ENCODE data around the gene IL17RC.
"Not testable (repeated sequence)": the region's sequence is repeated elsewhere in the genome, so short reads cannot be mapped to it uniquely, and the experiment has no call there.

The IL17RC gene

GRCh38 chr3:9916734-9917680 lies at the start of gene IL17RC:
Gene IL17RC (plus strand): TSS chr3:9917098. CDS start chr3:9917316, 218 bp downstream.
- peak within 1 kb of the TSS; percentile 55 for H3K9ac ChIP-seq (ENCODE audit: low read depth, low read length)
- peaks cover 4% of the 10 kb centered on the region for H3K27me3 ChIP-seq (ENCODE audit: control insufficient read depth, insufficient read depth, low read length)
- no peaks in the 10 kb centered on the region for H3K36me3 ChIP-seq (ENCODE audit: control insufficient read depth, insufficient read depth, low read length)
- no peaks in the 10 kb centered on the region for H3K9me3 ChIP-seq (ENCODE audit: control insufficient read depth, insufficient read depth, low read length)
- peak within 1 kb of the TSS; percentile 66 for H3K4me3 ChIP-seq (ENCODE audit: low read depth, low read length)
- no peaks in the 10 kb centered on the region for H3K4me1 ChIP-seq (ENCODE audit: control insufficient read depth, insufficient read depth, low read length)

- H3K9ac ChIP-seq (ENCODE audit: low read depth, low read length): no peak overlapping the region
- H3K4me1 ChIP-seq (ENCODE audit: control insufficient read depth, insufficient read depth, low read length): no peaks in the 10 kb centered on the region
- no peak overlapping the region for H3K4me3 ChIP-seq (ENCODE audit: low read depth, low read length)
- no peaks in the 10 kb centered on the region for H3K27me3 ChIP-seq (ENCODE audit: control insufficient read depth, insufficient read depth, low read length)
- H3K9me3 ChIP-seq (ENCODE audit: control insufficient read depth, insufficient read depth, low read length): no peaks in the 10 kb centered on the region
- H3K36me3 ChIP-seq (ENCODE audit: control insufficient read depth, insufficient read depth, low read length): no peaks in the 10 kb centered on the region
These were observed 49.8 kb upstream of the IL17RC start for GRCh38 chr3:9867106-9867505.

- Histone ChIP-seq H3K4me3 (ENCODE audit: low read depth, low read length) (no peak overlapping the region), H3K36me3 (ENCODE audit: control insufficient read depth, insufficient read depth, low read length) (no peaks in the 10 kb centered on the region), H3K9ac (ENCODE audit: low read depth, low read length) (no peak overlapping the region), H3K9me3 (ENCODE audit: control insufficient read depth, insufficient read depth, low read length) (no peaks in the 10 kb centered on the region), H3K27me3 (ENCODE audit: control insufficient read depth, insufficient read depth, low read length) (no peaks in the 10 kb centered on the region), H3K4me1 (ENCODE audit: control insufficient read depth, insufficient read depth, low read length) (no peaks in the 10 kb centered on the region)
These were observed 46.9 kb upstream of the IL17RC start for GRCh38 chr3:9869955-9870354.

- no peaks in the 10 kb centered on the region for H3K36me3 ChIP-seq (ENCODE audit: control insufficient read depth, insufficient read depth, low read length)
- H3K27me3 ChIP-seq (ENCODE audit: control insufficient read depth, insufficient read depth, low read length): no peaks in the 10 kb centered on the region
- H3K9ac ChIP-seq (ENCODE audit: low read depth, low read length): no peak overlapping the region
- H3K9me3 ChIP-seq (ENCODE audit: control insufficient read depth, insufficient read depth, low read length): no peaks in the 10 kb centered on the region
- no peaks in the 10 kb centered on the region for H3K4me1 ChIP-seq (ENCODE audit: control insufficient read depth, insufficient read depth, low read length)
- H3K4me3 ChIP-seq (ENCODE audit: low read depth, low read length): no peak overlapping the region
These were observed 45.9 kb upstream of the IL17RC start for GRCh38 chr3:9870978-9871377.

- not testable (repeated sequence) for H3K9me3 ChIP-seq (ENCODE audit: control insufficient read depth, insufficient read depth, low read length); H3K36me3 ChIP-seq (ENCODE audit: control insufficient read depth, insufficient read depth, low read length); H3K9ac ChIP-seq (ENCODE audit: low read depth, low read length); H3K4me3 ChIP-seq (ENCODE audit: low read depth, low read length); H3K4me1 ChIP-seq (ENCODE audit: control insufficient read depth, insufficient read depth, low read length); H3K27me3 ChIP-seq (ENCODE audit: control insufficient read depth, insufficient read depth, low read length)
These were observed 44.8 kb upstream of the IL17RC start for GRCh38 chr3:9872067-9872466.

GRCh38 chr3:9875448-9875847 lies 41.5 kb upstream of the IL17RC start:
- no peaks in the 10 kb centered on the region for H3K9me3 ChIP-seq (ENCODE audit: control insufficient read depth, insufficient read depth, low read length)
- no peak overlapping the region for H3K4me3 ChIP-seq (ENCODE audit: low read depth, low read length)
- no peaks in the 10 kb centered on the region for H3K36me3 ChIP-seq (ENCODE audit: control insufficient read depth, insufficient read depth, low read length)
- H3K4me1 ChIP-seq (ENCODE audit: control insufficient read depth, insufficient read depth, low read length): no peaks in the 10 kb centered on the region
- H3K9ac ChIP-seq (ENCODE audit: low read depth, low read length): no peak overlapping the region
- no peaks in the 10 kb centered on the region for H3K27me3 ChIP-seq (ENCODE audit: control insufficient read depth, insufficient read depth, low read length)

- H3K9me3 ChIP-seq (ENCODE audit: control insufficient read depth, insufficient read depth, low read length); H3K27me3 ChIP-seq (ENCODE audit: control insufficient read depth, insufficient read depth, low read length); H3K4me3 ChIP-seq (ENCODE audit: low read depth, low read length); H3K36me3 ChIP-seq (ENCODE audit: control insufficient read depth, insufficient read depth, low read length); H3K9ac ChIP-seq (ENCODE audit: low read depth, low read length); H3K4me1 ChIP-seq (ENCODE audit: control insufficient read depth, insufficient read depth, low read length): not testable (repeated sequence)
These were observed 40.6 kb upstream of the IL17RC start for GRCh38 chr3:9876255-9876654.

- Histone ChIP-seq H3K9ac (ENCODE audit: low read depth, low read length) (no peak overlapping the region), H3K36me3 (ENCODE audit: control insufficient read depth, insufficient read depth, low read length) (no peaks in the 10 kb centered on the region), H3K9me3 (ENCODE audit: control insufficient read depth, insufficient read depth, low read length) (no peaks in the 10 kb centered on the region), H3K4me3 (ENCODE audit: low read depth, low read length) (no peak overlapping the region), H3K27me3 (ENCODE audit: control insufficient read depth, insufficient read depth, low read length) (no peaks in the 10 kb centered on the region), H3K4me1 (ENCODE audit: control insufficient read depth, insufficient read depth, low read length) (no peaks in the 10 kb centered on the region)
These were observed 39.9 kb upstream of the IL17RC start for GRCh38 chr3:9876991-9877390.

GRCh38 chr3:9878700-9879099 lies 38.2 kb upstream of the IL17RC start:
- Histone ChIP-seq H3K36me3 (ENCODE audit: control insufficient read depth, insufficient read depth, low read length) (no peaks in the 10 kb centered on the region), H3K9ac (ENCODE audit: low read depth, low read length) (no peak overlapping the region), H3K4me3 (ENCODE audit: low read depth, low read length) (no peak overlapping the region), H3K9me3 (ENCODE audit: control insufficient read depth, insufficient read depth, low read length) (no peaks in the 10 kb centered on the region), H3K27me3 (ENCODE audit: control insufficient read depth, insufficient read depth, low read length) (no peaks in the 10 kb centered on the region), H3K4me1 (ENCODE audit: control insufficient read depth, insufficient read depth, low read length) (no peaks in the 10 kb centered on the region)

GRCh38 chr3:9879830-9880549 lies 36.9 kb upstream of the IL17RC start, which contains the start of gene CIDEC:
Gene CIDEC (minus strand): TSS chr3:9880253. CDS start chr3:9878486, 1,767 bp downstream.
- Histone ChIP-seq H3K9ac (ENCODE audit: low read depth, low read length) (no peak within 1 kb of the TSS), H3K36me3 (ENCODE audit: control insufficient read depth, insufficient read depth, low read length) (no peaks in the 10 kb centered on the region), H3K4me3 (ENCODE audit: low read depth, low read length) (no peak within 1 kb of the TSS), H3K9me3 (ENCODE audit: control insufficient read depth, insufficient read depth, low read length) (no peaks in the 10 kb centered on the region), H3K4me1 (ENCODE audit: control insufficient read depth, insufficient read depth, low read length) (no peaks in the 10 kb centered on the region), H3K27me3 (ENCODE audit: control insufficient read depth, insufficient read depth, low read length) (no peaks in the 10 kb centered on the region)

GRCh38 chr3:9881441-9881840 lies 35.5 kb upstream of the IL17RC start:
- no peaks in the 10 kb centered on the region for H3K9me3 ChIP-seq (ENCODE audit: control insufficient read depth, insufficient read depth, low read length)
- H3K9ac ChIP-seq (ENCODE audit: low read depth, low read length): no peak overlapping the region
- no peaks in the 10 kb centered on the region for H3K27me3 ChIP-seq (ENCODE audit: control insufficient read depth, insufficient read depth, low read length)
- no peaks in the 10 kb centered on the region for H3K36me3 ChIP-seq (ENCODE audit: control insufficient read depth, insufficient read depth, low read length)
- no peak overlapping the region for H3K4me3 ChIP-seq (ENCODE audit: low read depth, low read length)
- H3K4me1 ChIP-seq (ENCODE audit: control insufficient read depth, insufficient read depth, low read length): no peaks in the 10 kb centered on the region
